ENCODE measurements around the gene GINS3.

GRCh38 chr16:58444265-58444664 lies 52.0 kb downstream of the GINS3 start:
- TF ChIP-seq CTCF (IDR thresholded peaks at IDR 0.05) (no peak), POLR2A (IDR thresholded peaks at IDR 0.05) (no peak)
